Suprapubic skin (tissue), 4 donors: ENCODE results near the gene JAZF1. TPM values are rescaled to one million over a fixed set of nuclear protein-coding genes. Genes with fewer than 3 reads are reported as not detected.

Source experiments
- DNase-seq, 2 donors: peaks; one replicate each; pipeline ENCODE4 v3.0.0-alpha.2; 2019; ENCODE audit warnings: low spot score in 2 of 2
- H3K27ac ChIP-seq: fragments of 200-600 bp; sonication (generic); one replicate; pipeline ENCODE4 v1.5.1; 2019
- H3K27me3 ChIP-seq: fragments of 200-600 bp; sonication (generic); one replicate; pipeline ENCODE4 v1.5.1; 2019
- H3K36me3 ChIP-seq: fragments of 200-600 bp; sonication (generic); one replicate; pipeline ENCODE4 v1.5.1; 2019
- H3K4me1 ChIP-seq: fragments of 200-600 bp; sonication (generic); one replicate; pipeline ENCODE4 v1.5.1; 2019
- H3K4me3 ChIP-seq: fragments of 200-600 bp; sonication (generic); one replicate; pipeline ENCODE4 v1.5.1; 2019; ENCODE audit warnings: mild to moderate bottlenecking
- H3K9me3 ChIP-seq: fragments of 200-600 bp; sonication (generic); one replicate; pipeline ENCODE4 v1.5.1; 2019
- EP300 ChIP-seq: sonication (generic); formaldehyde crosslinking; IDR thresholded peaks from one replicate; pipeline ENCODE4 v1.6.1; 2017; ENCODE audit warnings: antibody characterized with exemption
- POLR2A ChIP-seq, 2 donors: fragments of 450-650 bp; IDR thresholded peaks; one replicate each; pipeline ENCODE4 v1.6.1; 2017; ENCODE audit warnings: antibody characterized with exemption in 2 of 2, mild to moderate bottlenecking in 2 of 2, moderate library complexity in 2 of 2
- POLR2AphosphoS5 ChIP-seq, 3 donors: sonication (generic); formaldehyde crosslinking; IDR thresholded peaks; one replicate each; pipeline ENCODE4 v1.6.1; 2017; ENCODE audit warnings: antibody characterized with exemption in 3 of 3
- WGBS: methylation state at CpG from one replicate; pipeline ENCODE4 v1.1.5; 2018; 5-methylcytosine and 5-hydroxymethylcytosine counted together
- total RNA-seq, 4 donors: library from RNA; depleted of rRNA; stranded (reverse); fragments of >200 nt; gene quantifications; one replicate each; pipeline ENCODE4 v1.1.0, GENCODE V29; 2016
- TF ChIP-seq, protein P1 (sequence below), 2 donors: fragments of 200-600 bp in 1 of 2; fragments of 450-650 bp in 1 of 2; sonication (generic) in 1 of 2; IDR thresholded peaks; one replicate each; pipeline ENCODE4 v1.5.1; 2016 to 2019; ENCODE audit warnings: antibody characterized with exemption in 2 of 2, mild to moderate bottlenecking in 1 of 2, moderate library complexity in 1 of 2

JAZF1 gene
- total RNA-seq, 4 donors from 2014 or later: 5.0 to 8.4 (median 7.4) TPM

GRCh38 chr7:27948861-27949260 lies 231.7 kb downstream of the JAZF1 start:
- no peak for DNase-seq
- H3K9me3 ChIP-seq: no peaks in the 10 kb centered on the region
- H3K4me1 ChIP-seq: peaks cover 25% of the 10 kb centered on the region
- TF ChIP-seq EP300 (no peak), POLR2AphosphoS5 (IDR thresholded peaks at IDR 0.05) (no peak), POLR2A (IDR thresholded peaks at IDR 0.05) (no peak)
- TF ChIP-seq, protein P1, sequence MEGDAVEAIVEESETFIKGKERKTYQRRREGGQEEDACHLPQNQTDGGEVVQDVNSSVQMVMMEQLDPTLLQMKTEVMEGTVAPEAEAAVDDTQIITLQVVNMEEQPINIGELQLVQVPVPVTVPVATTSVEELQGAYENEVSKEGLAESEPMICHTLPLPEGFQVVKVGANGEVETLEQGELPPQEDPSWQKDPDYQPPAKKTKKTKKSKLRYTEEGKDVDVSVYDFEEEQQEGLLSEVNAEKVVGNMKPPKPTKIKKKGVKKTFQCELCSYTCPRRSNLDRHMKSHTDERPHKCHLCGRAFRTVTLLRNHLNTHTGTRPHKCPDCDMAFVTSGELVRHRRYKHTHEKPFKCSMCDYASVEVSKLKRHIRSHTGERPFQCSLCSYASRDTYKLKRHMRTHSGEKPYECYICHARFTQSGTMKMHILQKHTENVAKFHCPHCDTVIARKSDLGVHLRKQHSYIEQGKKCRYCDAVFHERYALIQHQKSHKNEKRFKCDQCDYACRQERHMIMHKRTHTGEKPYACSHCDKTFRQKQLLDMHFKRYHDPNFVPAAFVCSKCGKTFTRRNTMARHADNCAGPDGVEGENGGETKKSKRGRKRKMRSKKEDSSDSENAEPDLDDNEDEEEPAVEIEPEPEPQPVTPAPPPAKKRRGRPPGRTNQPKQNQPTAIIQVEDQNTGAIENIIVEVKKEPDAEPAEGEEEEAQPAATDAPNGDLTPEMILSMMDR (IDR thresholded peaks at IDR 0.05): no peak
- H3K27ac ChIP-seq: no peak overlapping the region
- no peak overlapping the region for H3K4me3 ChIP-seq
- H3K36me3 ChIP-seq: no peaks in the 10 kb centered on the region
- H3K27me3 ChIP-seq: no peaks in the 10 kb centered on the region
- WGBS: 88% methylated on average over 3 of the region's 3 CpGs

DNA sequence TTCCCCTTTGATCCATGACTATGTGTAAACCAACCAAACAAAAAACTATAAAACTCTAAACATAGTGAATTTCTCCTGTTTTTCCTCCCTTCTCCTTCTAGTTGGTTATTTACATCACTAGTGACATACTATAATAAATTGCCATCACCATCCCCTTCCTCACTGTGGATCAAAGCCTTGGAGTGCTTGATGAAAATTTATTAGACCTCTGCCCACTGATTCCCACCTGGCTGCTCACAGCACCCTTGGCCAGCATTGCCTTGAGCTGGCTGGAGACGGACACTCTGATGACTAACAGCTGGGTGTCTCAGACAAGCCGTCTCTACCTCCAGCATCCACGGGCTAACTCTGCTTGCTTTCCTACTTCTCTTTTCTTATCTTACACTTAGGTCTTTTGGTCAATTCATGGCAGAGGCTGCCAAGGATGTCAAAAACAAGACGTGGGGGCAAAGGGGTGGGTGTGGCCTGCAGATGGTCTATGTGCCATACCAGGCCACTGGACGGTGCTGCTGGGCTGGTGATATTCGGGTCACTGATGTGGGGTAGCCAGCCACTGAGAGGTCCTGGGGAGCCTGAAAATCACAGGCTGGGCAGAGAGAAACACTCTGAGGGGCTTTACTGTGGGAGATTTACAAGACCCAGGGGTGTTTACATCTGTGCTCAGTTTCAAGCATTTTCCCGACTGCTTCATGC lies 232.9 kb downstream of the JAZF1 start:
- 49% methylated on average over 7 of the region's 7 CpGs for WGBS
- TF ChIP-seq POLR2A (IDR thresholded peaks at IDR 0.05) (no peak), POLR2AphosphoS5 (IDR thresholded peaks at IDR 0.05) (no peak), EP300 (no peak)
- TF ChIP-seq, protein P1 (IDR thresholded peaks at IDR 0.05): no peak
- Histone ChIP-seq H3K27me3 (no peaks in the 10 kb centered on the region), H3K4me3 (no peak overlapping the region), H3K27ac (no peak overlapping the region), H3K9me3 (no peaks in the 10 kb centered on the region), H3K4me1 (peaks cover 19% of the 10 kb centered on the region), H3K36me3 (no peaks in the 10 kb centered on the region)
- DNase-seq: no peak

GRCh38 chr7:27946351-27946750 lies 234.2 kb downstream of the JAZF1 start:
- H3K9me3 ChIP-seq: no peaks in the 10 kb centered on the region
- no peak overlapping the region for H3K4me3 ChIP-seq
- TF ChIP-seq EP300: no peak
- no peak for TF ChIP-seq POLR2AphosphoS5 (IDR thresholded peaks at IDR 0.05)
- no peak for TF ChIP-seq POLR2A (IDR thresholded peaks at IDR 0.05)
- TF ChIP-seq, protein P1 (IDR thresholded peaks at IDR 0.05): no peak
- no peaks in the 10 kb centered on the region for H3K27me3 ChIP-seq
- peaks cover 9% of the 10 kb centered on the region for H3K4me1 ChIP-seq
- H3K27ac ChIP-seq: no peak overlapping the region
- DNase-seq: no peak
- H3K36me3 ChIP-seq: no peaks in the 10 kb centered on the region
- 79% methylated on average over 2 of the region's 2 CpGs for WGBS

DNA sequence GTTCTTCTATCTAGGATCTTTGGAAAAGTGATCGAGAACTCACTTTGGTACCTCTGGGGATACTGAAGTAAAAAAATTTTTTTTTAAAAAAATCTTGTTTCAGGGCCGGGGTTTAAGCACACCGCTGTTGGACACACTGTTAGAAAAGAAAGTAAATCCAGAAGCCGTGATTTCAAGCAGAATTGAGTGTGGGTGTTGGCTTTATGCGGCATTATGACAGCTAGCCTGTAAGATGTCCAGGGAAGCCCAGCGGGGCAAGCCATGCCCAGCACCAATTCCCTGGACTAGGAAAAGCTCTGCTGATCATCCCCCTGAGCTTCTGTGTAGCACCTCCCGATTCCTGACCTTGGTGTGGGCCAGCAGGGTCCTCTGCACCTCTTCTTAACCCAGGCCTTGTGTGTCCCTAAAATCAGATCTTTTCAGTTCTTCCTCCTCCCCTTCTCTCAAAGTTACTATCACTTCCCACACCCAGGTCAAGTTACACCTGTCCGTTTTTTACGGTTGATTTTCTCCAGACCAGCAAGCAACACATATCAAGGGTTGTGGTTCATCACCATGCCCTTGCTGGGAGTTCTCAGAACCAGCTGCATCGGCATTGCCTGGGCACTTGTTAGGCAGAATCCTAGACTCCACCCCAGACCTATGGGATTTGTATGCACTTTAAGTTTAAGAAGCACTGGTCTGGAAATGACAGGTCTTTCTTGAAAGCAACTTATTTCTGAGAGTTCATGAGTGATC lies 235.4 kb downstream of the JAZF1 start:
- Histone ChIP-seq H3K9me3 (no peaks in the 10 kb centered on the region), H3K27ac (peak overlapping the region; percentile 28), H3K36me3 (peaks cover 1% of the 10 kb centered on the region), H3K4me1 (peaks cover 9% of the 10 kb centered on the region), H3K4me3 (no peak overlapping the region), H3K27me3 (no peaks in the 10 kb centered on the region)
- TF ChIP-seq POLR2A (IDR thresholded peaks at IDR 0.05) (no peak), EP300 (no peak), POLR2AphosphoS5 (IDR thresholded peaks at IDR 0.05) (no peak)
- TF ChIP-seq, protein P1 (IDR thresholded peaks at IDR 0.05): no peak
- WGBS: 75% methylated on average over 10 of the region's 10 CpGs
- no peak for DNase-seq

DNA sequence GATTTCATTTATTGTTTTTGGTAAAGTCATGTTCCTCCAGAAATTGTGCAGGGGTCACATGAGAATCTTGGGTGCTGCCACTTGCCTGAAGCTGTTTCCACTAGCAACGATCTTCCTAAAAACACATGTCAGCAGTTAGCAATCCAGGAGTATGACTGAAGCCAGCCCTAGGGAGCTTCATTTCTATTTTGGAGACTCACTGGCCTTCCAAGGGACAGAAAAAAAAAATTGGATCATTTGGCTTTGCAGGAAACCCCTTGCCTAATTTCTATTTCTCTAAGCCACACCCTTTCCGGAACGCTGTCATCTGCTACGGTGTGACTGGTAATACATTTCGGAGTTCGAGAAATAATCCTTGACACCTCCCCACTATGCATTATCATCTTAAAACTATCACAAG lies 236.0 kb downstream of the JAZF1 start:
- TF ChIP-seq, protein P1 (IDR thresholded peaks at IDR 0.05): no peak
- peak in 1 of 3 donors; percentile 46 for TF ChIP-seq POLR2AphosphoS5 (IDR thresholded peaks at IDR 0.05)
- DNase-seq: no peak

More for the DNA sequence above, 236.0 kb downstream of the JAZF1 start:
- peaks cover 4% of the 10 kb centered on the region for H3K36me3 ChIP-seq
- H3K27me3 ChIP-seq: no peaks in the 10 kb centered on the region
- peaks cover 9% of the 10 kb centered on the region for H3K4me1 ChIP-seq
- H3K9me3 ChIP-seq: no peaks in the 10 kb centered on the region
- H3K27ac ChIP-seq: no peak overlapping the region
- 58% methylated on average over 6 of the region's 6 CpGs for WGBS
- no peak overlapping the region for H3K4me3 ChIP-seq
